RPMI7951 (cell line): Measurements from ENCODE around the gene CAMP. TPM values are rescaled to one million over a fixed set of nuclear protein-coding genes. Genes with fewer than 3 reads are reported as not detected.
"Not testable (repeated sequence)": the region's sequence is repeated elsewhere in the genome, so short reads cannot be mapped to it uniquely, and the experiment has no call there.

Source experiments
- DNase-seq: peaks from one replicate; pipeline ENCODE4 v3.0.0-alpha.2; 2012; ENCODE audit warnings: low read depth
- total RNA-seq: library from RNA; depleted of rRNA; stranded (reverse); fragments of >200 nt; shearing (Covaris generic); gene quantifications from 2 replicates; pipeline ENCODE4 v1.2.3, GENCODE V29; 2014; rRNA removed

The CAMP gene
- total RNA-seq, result 0.20 TPM in 1 of 2 replicates, not detected in the other

GRCh38 chr3:48222616-48223513 is at the start of gene CAMP:
CAMP (plus strand) TSS chr3:48223495; CDS start chr3:48223512, 17 bp downstream.
- DNase-seq, result peak; percentile 90

GRCh38 chr3:48178072-48178471 is 45.2 kb upstream of the CAMP start:
- DNase-seq, result no peak

GRCh38 chr3:48180021-48180420 is 43.3 kb upstream of the CAMP start:
- no peak for DNase-seq

GRCh38 chr3:48180531-48181253 is 42.6 kb upstream of the CAMP start:
- DNase-seq, result no peak

- no peak for DNase-seq
Observed at GRCh38 chr3:48184299-48184698, 39.0 kb upstream of the CAMP start.

- DNase-seq, result no peak
Observed at GRCh38 chr3:48185129-48185528, 38.2 kb upstream of the CAMP start.

GRCh38 chr3:48186631-48187300 is 36.5 kb upstream of the CAMP start:
- DNase-seq, result peak; percentile 17

- DNase-seq, result peak; percentile 10
Observed at GRCh38 chr3:48187301-48187578, 36.1 kb upstream of the CAMP start.

- no peak for DNase-seq
Observed at GRCh38 chr3:48187579-48188265, 35.6 kb upstream of the CAMP start.

GRCh38 chr3:48188266-48189201 is 34.8 kb upstream of the CAMP start, which contains the start of gene CDC25A:
CDC25A (minus strand) TSS chr3:48188417; CDS start chr3:48187947, 470 bp downstream.
- peak; percentile 99 for DNase-seq

GRCh38 chr3:48189321-48189720 is 34.0 kb upstream of the CAMP start:
- no peak for DNase-seq

- no peak for DNase-seq
Observed at GRCh38 chr3:48190911-48191310, 32.4 kb upstream of the CAMP start.

GRCh38 chr3:48194446-48195071 is 28.7 kb upstream of the CAMP start:
- DNase-seq, result peak; percentile 66

- DNase-seq, result no peak
Observed at GRCh38 chr3:48196611-48197010, 26.7 kb upstream of the CAMP start.

GRCh38 chr3:48199117-48199516 is 24.2 kb upstream of the CAMP start:
- no peak for DNase-seq

GRCh38 chr3:48202632-48203031 is 20.7 kb upstream of the CAMP start:
- no peak for DNase-seq

GRCh38 chr3:48208076-48208475 is 15.2 kb upstream of the CAMP start:
- DNase-seq, result no peak

GRCh38 chr3:48209445-48209844 is 13.8 kb upstream of the CAMP start:
- no peak for DNase-seq

GRCh38 chr3:48210534-48210933 is 12.8 kb upstream of the CAMP start:
- DNase-seq, result not testable (repeated sequence)

- DNase-seq, result not testable (repeated sequence)
Observed at GRCh38 chr3:48211776-48212175, 11.5 kb upstream of the CAMP start.
